Skin of body (tissue), 1 donor: ENCODE data around the gene IGFBP5. TPM values are rescaled to one million over a fixed set of nuclear protein-coding genes. Genes with fewer than 3 reads are reported as not detected.

Experiments
- total RNA-seq: library from RNA; depleted of rRNA; stranded (reverse); fragments of >200 nt; gene quantifications from one replicate; pipeline ENCODE4 v1.2.3, GENCODE V29; 2014

Gene IGFBP5
- total RNA-seq, 1 donor from 2014 or later: 246 TPM

Other genes with a start within 250 kb of the IGFBP5 start
- gene RPL37A, start 196.7 kb downstream of the IGFBP5 start, total RNA-seq: 3,180 TPM
- gene IGFBP2, start 62.1 kb downstream of the IGFBP5 start, total RNA-seq: 80.0 TPM
- not detected for gene TNP1, start 164.5 kb upstream of the IGFBP5 start, total RNA-seq